ENCODE measurements around the gene TNS2. TPM values are rescaled to one million over a fixed set of nuclear protein-coding genes. Genes with fewer than 3 reads are reported as not detected.

Gene TNS2
- total and polyA plus RNA-seq, 2 of the 13 experiments (the other 11 are each of a cell fraction or from before 2014, with no cell fraction given) = 8.9 to 20.4 TPM

Small RNAs within 50 kb of the gene (microRNA-seq; reads per million reads assigned to microRNA genes)
- 0.68 reads per million for gene MIR6757

Small RNAs within 50 kb of the gene (small RNA-seq; reads per million reads assigned to genes)
- 0 reads per million in 3 experiments for gene MIR6757 (ENCODE audit: insufficient read depth in 2 of 3, insufficient read length in 3 of 3, low read depth in 2 of 3, low replicate concordance in 1 of 3)

Other genes with a start within 250 kb of the TNS2 start
- gene KRT4, start 235.9 kb upstream of the TNS2 start, total RNA-seq (2016; rRNA removed; fragmentation: Illumina TruSeq; extraction: Trizol) = not detected in 2 replicates
- not detected in 2 replicates for gene KRT4, start 235.9 kb upstream of the TNS2 start, polyA plus RNA-seq (2011; rRNA removed)
- gene KRT79, start 215.8 kb upstream of the TNS2 start, total RNA-seq (2016; rRNA removed; fragmentation: Illumina TruSeq; extraction: Trizol) = not detected in 2 replicates
- gene KRT79, start 215.8 kb upstream of the TNS2 start, polyA plus RNA-seq (2011; rRNA removed) = 0.09 TPM in 1 of 2 replicates, not detected in the other
- not detected in 2 replicates for gene KRT78, start 201.1 kb upstream of the TNS2 start, total RNA-seq (2016; rRNA removed; fragmentation: Illumina TruSeq; extraction: Trizol)
- gene KRT78, start 201.1 kb upstream of the TNS2 start, polyA plus RNA-seq (2011; rRNA removed) = not detected in 2 replicates
- 718 and 837 TPM in 2 replicates for gene KRT8, start 145.0 kb upstream of the TNS2 start, total RNA-seq (2016; rRNA removed; fragmentation: Illumina TruSeq; extraction: Trizol)
- 491 and 498 TPM in 2 replicates for gene KRT8, start 145.0 kb upstream of the TNS2 start, polyA plus RNA-seq (2011; rRNA removed)
- 618 and 762 TPM in 2 replicates for gene KRT18, start 100.9 kb upstream of the TNS2 start, total RNA-seq (2016; rRNA removed; fragmentation: Illumina TruSeq; extraction: Trizol)
- 433 and 436 TPM in 2 replicates for gene KRT18, start 100.9 kb upstream of the TNS2 start, polyA plus RNA-seq (2011; rRNA removed)
- 548 and 779 TPM in 2 replicates for gene EIF4B, start 43.6 kb upstream of the TNS2 start, total RNA-seq (2016; rRNA removed; fragmentation: Illumina TruSeq; extraction: Trizol)
- 327 and 416 TPM in 2 replicates for gene EIF4B, start 43.6 kb upstream of the TNS2 start, polyA plus RNA-seq (2011; rRNA removed)
- gene SPRYD3, start 29.3 kb downstream of the TNS2 start, total RNA-seq (2016; rRNA removed; fragmentation: Illumina TruSeq; extraction: Trizol) = 9.0 and 9.2 TPM in 2 replicates
- 9.2 and 10.7 TPM in 2 replicates for gene SPRYD3, start 29.3 kb downstream of the TNS2 start, polyA plus RNA-seq (2011; rRNA removed)
- 2.1 and 3.9 TPM in 2 replicates for gene IGFBP6, start 47.6 kb downstream of the TNS2 start, total RNA-seq (2016; rRNA removed; fragmentation: Illumina TruSeq; extraction: Trizol)
- 22.6 and 25.2 TPM in 2 replicates for gene IGFBP6, start 47.6 kb downstream of the TNS2 start, polyA plus RNA-seq (2011; rRNA removed)
- 6.1 and 14.9 TPM in 2 replicates for gene SOAT2, start 53.4 kb downstream of the TNS2 start, total RNA-seq (2016; rRNA removed; fragmentation: Illumina TruSeq; extraction: Trizol)
- gene SOAT2, start 53.4 kb downstream of the TNS2 start, polyA plus RNA-seq (2011; rRNA removed) = 108 and 131 TPM in 2 replicates
- gene ZNF740, start 130.7 kb downstream of the TNS2 start, total RNA-seq (2016; rRNA removed; fragmentation: Illumina TruSeq; extraction: Trizol) = 15.0 and 16.9 TPM in 2 replicates
- 19.0 and 22.0 TPM in 2 replicates for gene ZNF740, start 130.7 kb downstream of the TNS2 start, polyA plus RNA-seq (2011; rRNA removed)
- gene CSAD, start 130.9 kb downstream of the TNS2 start, total RNA-seq (2016; rRNA removed; fragmentation: Illumina TruSeq; extraction: Trizol) = 2.7 and 7.2 TPM in 2 replicates
- 23.5 and 25.2 TPM in 2 replicates for gene CSAD, start 130.9 kb downstream of the TNS2 start, polyA plus RNA-seq (2011; rRNA removed)
- gene ITGB7, start 157.2 kb downstream of the TNS2 start, total RNA-seq (2016; rRNA removed; fragmentation: Illumina TruSeq; extraction: Trizol) = 0.13 and 0.18 TPM in 2 replicates
- gene ITGB7, start 157.2 kb downstream of the TNS2 start, polyA plus RNA-seq (2011; rRNA removed) = 0.14 and 0.16 TPM in 2 replicates
- 0.77 and 0.91 TPM in 2 replicates for gene RARG, start 182.1 kb downstream of the TNS2 start, total RNA-seq (2016; rRNA removed; fragmentation: Illumina TruSeq; extraction: Trizol)
- gene RARG, start 182.1 kb downstream of the TNS2 start, polyA plus RNA-seq (2011; rRNA removed) = 1.5 and 1.6 TPM in 2 replicates
- gene ESPL1, start 218.2 kb downstream of the TNS2 start, total RNA-seq (2016; rRNA removed; fragmentation: Illumina TruSeq; extraction: Trizol) = 11.5 and 11.6 TPM in 2 replicates
- 5.3 and 5.8 TPM in 2 replicates for gene ESPL1, start 218.2 kb downstream of the TNS2 start, polyA plus RNA-seq (2011; rRNA removed)
- gene PFDN5, start 245.5 kb downstream of the TNS2 start, total RNA-seq (2016; rRNA removed; fragmentation: Illumina TruSeq; extraction: Trizol) = 462 and 578 TPM in 2 replicates
- gene PFDN5, start 245.5 kb downstream of the TNS2 start, polyA plus RNA-seq (2011; rRNA removed) = 440 and 449 TPM in 2 replicates
- 58.0 and 62.6 TPM in 2 replicates for gene MYG1, start 249.6 kb downstream of the TNS2 start, total RNA-seq (2016; rRNA removed; fragmentation: Illumina TruSeq; extraction: Trizol)
- 38.6 and 40.7 TPM in 2 replicates for gene MYG1, start 249.6 kb downstream of the TNS2 start, polyA plus RNA-seq (2011; rRNA removed)

All from HepG2 (cell line).